ENCODE data around the gene CHST7.
"Not testable (repeated sequence)": the region's sequence is repeated elsewhere in the genome, so short reads cannot be mapped to it uniquely, and the experiment has no call there.

The CHST7 gene

GRCh38 chrX:46573331-46573891 is at the start of gene CHST7:
CHST7 (plus strand) TSS chrX:46573765; CDS start chrX:46573932, 167 bp downstream.
- DNase-seq (ENCODE audit: low read depth) = peak; percentile 78
- peak within 1 kb of the TSS; percentile 57 for H3K4me3 ChIP-seq (ENCODE audit: low read depth, low read length)
- TF ChIP-seq MYC (IDR thresholded peaks at IDR 0.05; ENCODE audit: low read depth, low read length) (0 out of 2 replicates have a peak, but pooled peaks have one; percentile 8), MAX (IDR thresholded peaks at IDR 0.05; ENCODE audit: low read depth, low read length) (no peak), CTCF (IDR thresholded peaks at IDR 0.05; ENCODE audit: low read depth, low read length) (peak; percentile 30), POLR2A (IDR thresholded peaks at IDR 0.05; ENCODE audit: extremely low read depth, insufficient read length) (no peak)

GRCh38 chrX:46528640-46529039 is 44.9 kb upstream of the CHST7 start:
- H3K4me3 ChIP-seq (ENCODE audit: low read depth, low read length); DNase-seq (ENCODE audit: low read depth): not testable (repeated sequence)

GRCh38 chrX:46529740-46530403 is 43.7 kb upstream of the CHST7 start:
- not testable (repeated sequence) for H3K4me3 ChIP-seq (ENCODE audit: low read depth, low read length); DNase-seq (ENCODE audit: low read depth)

- H3K4me3 ChIP-seq (ENCODE audit: low read depth, low read length); DNase-seq (ENCODE audit: low read depth): not testable (repeated sequence)
Observed at GRCh38 chrX:46530404-46530908, 43.1 kb upstream of the CHST7 start.

GRCh38 chrX:46531442-46531841 is 42.1 kb upstream of the CHST7 start:
- H3K4me3 ChIP-seq (ENCODE audit: low read depth, low read length) = no peak overlapping the region
- TF ChIP-seq MAX (IDR thresholded peaks at IDR 0.05; ENCODE audit: low read depth, low read length) (no peak), CTCF (IDR thresholded peaks at IDR 0.05; ENCODE audit: low read depth, low read length) (no peak), POLR2A (IDR thresholded peaks at IDR 0.05; ENCODE audit: extremely low read depth, insufficient read length) (no peak), MYC (IDR thresholded peaks at IDR 0.05; ENCODE audit: low read depth, low read length) (no peak)
- DNase-seq (ENCODE audit: low read depth) = no peak

GRCh38 chrX:46543441-46543840 is 30.1 kb upstream of the CHST7 start:
- no peak for TF ChIP-seq MYC (IDR thresholded peaks at IDR 0.05; ENCODE audit: low read depth, low read length)
- no peak for TF ChIP-seq CTCF (IDR thresholded peaks at IDR 0.05; ENCODE audit: low read depth, low read length)
- no peak for TF ChIP-seq MAX (IDR thresholded peaks at IDR 0.05; ENCODE audit: low read depth, low read length)
- no peak for TF ChIP-seq POLR2A (IDR thresholded peaks at IDR 0.05; ENCODE audit: extremely low read depth, insufficient read length)
- H3K4me3 ChIP-seq (ENCODE audit: low read depth, low read length) = no peak overlapping the region
- DNase-seq (ENCODE audit: low read depth) = peak; percentile 18

- peak overlapping the region; percentile 71 for H3K4me3 ChIP-seq (ENCODE audit: low read depth, low read length)
- DNase-seq (ENCODE audit: low read depth) = not testable (repeated sequence)
Observed at GRCh38 chrX:46544527-46544926, 29.0 kb upstream of the CHST7 start.

GRCh38 chrX:46545111-46546005 is 28.2 kb upstream of the CHST7 start, which contains the start of gene ZNF674:
ZNF674 (minus strand) TSS chrX:46545421; CDS start chrX:46542087, 3,334 bp downstream.
- DNase-seq (ENCODE audit: low read depth) = peak; percentile 92
- TF ChIP-seq MAX (IDR thresholded peaks at IDR 0.05; ENCODE audit: low read depth, low read length) (no peak; the same call in 1 of the 2 replicates), MYC (IDR thresholded peaks at IDR 0.05; ENCODE audit: low read depth, low read length) (no peak), CTCF (IDR thresholded peaks at IDR 0.05; ENCODE audit: low read depth, low read length) (peak; percentile 22), POLR2A (IDR thresholded peaks at IDR 0.05; ENCODE audit: extremely low read depth, insufficient read length) (peak; percentile 83)
- peak within 1 kb of the TSS; percentile 71 for H3K4me3 ChIP-seq (ENCODE audit: low read depth, low read length)
